ENCODE data around the gene COBL.
"Not testable (repeated sequence)": the region's sequence is repeated elsewhere in the genome, so short reads cannot be mapped to it uniquely, and the experiment has no call there.

COBL gene

GRCh38 chr7:51017576-51018535 lies 298.8 kb downstream of the COBL start:
- DNase-seq: no peak

GRCh38 chr7:51016546-51016945 lies 300.1 kb downstream of the COBL start:
- no peak for DNase-seq

- DNase-seq: no peak
Measured at GRCh38 chr7:51015581-51015980, 301.0 kb downstream of the COBL start.

- no peak for DNase-seq
Measured at GRCh38 chr7:51014811-51015210, 301.8 kb downstream of the COBL start.

- DNase-seq: no peak
Measured at GRCh38 chr7:51013861-51014511, 302.6 kb downstream of the COBL start.

- DNase-seq: no peak
Measured at GRCh38 chr7:51013218-51013786, 303.3 kb downstream of the COBL start.

- DNase-seq: no peak
Measured at GRCh38 chr7:51012569-51013217, 303.9 kb downstream of the COBL start.

- no peak for DNase-seq
Measured at GRCh38 chr7:51011710-51012350, 304.8 kb downstream of the COBL start.

- no peak for DNase-seq
Measured at GRCh38 chr7:51010534-51010933, 306.1 kb downstream of the COBL start.

GRCh38 chr7:51009716-51010496 lies 306.7 kb downstream of the COBL start:
- DNase-seq: peak; percentile 38

GRCh38 chr7:51007551-51008505 lies 308.8 kb downstream of the COBL start:
- no peak for DNase-seq

- no peak for DNase-seq
Measured at GRCh38 chr7:51006483-51007235, 309.9 kb downstream of the COBL start.

- DNase-seq: no peak
Measured at GRCh38 chr7:51005074-51005473, 311.5 kb downstream of the COBL start.

- DNase-seq: no peak
Measured at GRCh38 chr7:51000956-51001355, 315.7 kb downstream of the COBL start.

GRCh38 chr7:50994753-50995319 lies 321.8 kb downstream of the COBL start:
- DNase-seq: no peak

GRCh38 chr7:50990214-50990613 lies 326.4 kb downstream of the COBL start:
- not testable (repeated sequence) for DNase-seq

- DNase-seq: no peak
Measured at GRCh38 chr7:50988988-50989387, 327.6 kb downstream of the COBL start.

- DNase-seq: no peak
Measured at GRCh38 chr7:50988465-50988864, 328.1 kb downstream of the COBL start.

GRCh38 chr7:50985096-50985495 lies 331.5 kb downstream of the COBL start:
- DNase-seq: no peak

GRCh38 chr7:50983850-50984249 lies 332.8 kb downstream of the COBL start:
- DNase-seq: no peak

Data from NCI-H1092 treated with DMSO at 0.1 percent for 48 hours (cell line).